Tibial nerve (tissue), 4 donors: ENCODE measurements around the gene PEX11B. TPM values are rescaled to one million over a fixed set of nuclear protein-coding genes. Genes with fewer than 3 reads are reported as not detected.

Experiments used
- DNase-seq, 2 donors: peaks; one replicate each; pipeline ENCODE4 v3.0.0-alpha.2; 2019; ENCODE audit warnings: low spot score in 2 of 2
- H3K27ac ChIP-seq, 4 donors: fragments of 200-600 bp; sonication (generic) in 3 of 4; one replicate each; pipeline ENCODE4 v1.5.1; 2017 to 2019; ENCODE audit warnings: mild to moderate bottlenecking in 1 of 4
- H3K27me3 ChIP-seq, 2 donors: fragments of 200-600 bp; sonication (generic) in 1 of 2; one replicate each; pipeline versions ENCODE4 v1.5.1 to v1.6.0; 2017 to 2019
- H3K36me3 ChIP-seq, 3 donors: fragments of 200-600 bp; sonication (generic); one replicate each; pipeline ENCODE4 v1.5.1; 2018 to 2019
- H3K4me1 ChIP-seq, 4 donors: fragments of 200-600 bp; sonication (generic) in 3 of 4; one replicate each; pipeline ENCODE4 v1.5.1; 2017 to 2019
- H3K4me3 ChIP-seq, 4 donors: fragments of 200-600 bp; sonication (generic) in 3 of 4; one replicate each; pipeline ENCODE4 v1.5.1; 2017 to 2019; ENCODE audit warnings: mild to moderate bottlenecking in 1 of 4, moderate library complexity in 1 of 4
- H3K9me3 ChIP-seq, 4 donors: fragments of 200-600 bp; sonication (generic) in 3 of 4; one replicate each; pipeline ENCODE4 v1.5.1; 2017 to 2019
- EP300 ChIP-seq, 2 donors: sonication (generic); formaldehyde crosslinking; IDR thresholded peaks; one replicate each; pipeline ENCODE4 v1.6.1; 2017; ENCODE audit warnings: antibody characterized with exemption in 2 of 2, mild to moderate bottlenecking in 1 of 2
- POLR2A ChIP-seq, 2 donors: fragments of 450-650 bp; IDR thresholded peaks; one replicate each; pipeline ENCODE4 v1.6.1; 2017; ENCODE audit warnings: antibody characterized with exemption in 2 of 2, mild to moderate bottlenecking in 2 of 2, moderate library complexity in 2 of 2
- WGBS, 2 donors: methylation state at CpG; one replicate each; pipeline ENCODE4 v1.1.5; 2018; 5-methylcytosine and 5-hydroxymethylcytosine counted together
- total RNA-seq, 4 donors: library from RNA; depleted of rRNA; stranded (reverse); fragments of >200 nt; gene quantifications; one replicate each; pipeline ENCODE4 v1.1.0, GENCODE V29; 2016
- TF ChIP-seq, protein P1 (sequence below), 5 experiments: fragments of 200-600 bp in 3 of 5; fragments of 450-650 bp in 2 of 5; sonication (generic) in 3 of 5; IDR thresholded peaks; one replicate each; pipeline ENCODE4 v1.5.1; 2016 to 2019; ENCODE audit warnings: antibody characterized with exemption in 5 of 5, mild to moderate bottlenecking in 3 of 5, moderate library complexity in 2 of 5

PEX11B gene
- total RNA-seq, 4 donors from 2014 or later = 27.9 to 35.2 (median 30.8) TPM

DNA sequence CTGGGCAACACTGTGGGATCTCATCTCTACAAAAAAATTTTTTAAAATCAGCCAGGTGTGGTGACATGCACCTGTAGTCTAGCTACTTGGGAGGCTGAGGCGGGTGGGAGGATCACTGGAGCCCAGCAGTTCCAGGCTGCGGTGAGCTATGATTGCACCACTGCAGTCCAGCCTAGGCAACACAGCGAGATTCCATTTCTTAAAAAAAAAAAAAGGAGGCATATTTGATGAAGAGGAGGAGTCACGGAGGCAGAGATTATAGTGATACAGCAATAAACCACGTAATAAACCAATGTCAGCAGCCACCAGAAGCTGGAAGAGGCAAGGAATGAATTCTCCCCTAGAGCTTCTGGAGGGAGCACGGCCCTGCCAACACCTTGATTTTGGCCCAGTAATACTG is 35.3 kb upstream of the PEX11B start:
- Histone ChIP-seq H3K4me1 (peaks cover 0 to 67% (median 29%) of the 10 kb centered on the region in 4 donors), H3K27ac (no peak overlapping the region), H3K36me3 (peaks cover 0 to under 1% (median 0%) of the 10 kb centered on the region in 3 donors), H3K4me3 (no peak overlapping the region), H3K9me3 (no peaks in the 10 kb centered on the region), H3K27me3 (no peaks in the 10 kb centered on the region)
- TF ChIP-seq EP300 (IDR thresholded peaks at IDR 0.05) (no peak), POLR2A (IDR thresholded peaks at IDR 0.05) (no peak)
- TF ChIP-seq, protein P1, sequence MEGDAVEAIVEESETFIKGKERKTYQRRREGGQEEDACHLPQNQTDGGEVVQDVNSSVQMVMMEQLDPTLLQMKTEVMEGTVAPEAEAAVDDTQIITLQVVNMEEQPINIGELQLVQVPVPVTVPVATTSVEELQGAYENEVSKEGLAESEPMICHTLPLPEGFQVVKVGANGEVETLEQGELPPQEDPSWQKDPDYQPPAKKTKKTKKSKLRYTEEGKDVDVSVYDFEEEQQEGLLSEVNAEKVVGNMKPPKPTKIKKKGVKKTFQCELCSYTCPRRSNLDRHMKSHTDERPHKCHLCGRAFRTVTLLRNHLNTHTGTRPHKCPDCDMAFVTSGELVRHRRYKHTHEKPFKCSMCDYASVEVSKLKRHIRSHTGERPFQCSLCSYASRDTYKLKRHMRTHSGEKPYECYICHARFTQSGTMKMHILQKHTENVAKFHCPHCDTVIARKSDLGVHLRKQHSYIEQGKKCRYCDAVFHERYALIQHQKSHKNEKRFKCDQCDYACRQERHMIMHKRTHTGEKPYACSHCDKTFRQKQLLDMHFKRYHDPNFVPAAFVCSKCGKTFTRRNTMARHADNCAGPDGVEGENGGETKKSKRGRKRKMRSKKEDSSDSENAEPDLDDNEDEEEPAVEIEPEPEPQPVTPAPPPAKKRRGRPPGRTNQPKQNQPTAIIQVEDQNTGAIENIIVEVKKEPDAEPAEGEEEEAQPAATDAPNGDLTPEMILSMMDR (IDR thresholded peaks at IDR 0.05) = no peak
- no peak for DNase-seq
- 70 to 78% methylated on average over 6 of the region's 6 CpGs for WGBS, 2 donors

DNA sequence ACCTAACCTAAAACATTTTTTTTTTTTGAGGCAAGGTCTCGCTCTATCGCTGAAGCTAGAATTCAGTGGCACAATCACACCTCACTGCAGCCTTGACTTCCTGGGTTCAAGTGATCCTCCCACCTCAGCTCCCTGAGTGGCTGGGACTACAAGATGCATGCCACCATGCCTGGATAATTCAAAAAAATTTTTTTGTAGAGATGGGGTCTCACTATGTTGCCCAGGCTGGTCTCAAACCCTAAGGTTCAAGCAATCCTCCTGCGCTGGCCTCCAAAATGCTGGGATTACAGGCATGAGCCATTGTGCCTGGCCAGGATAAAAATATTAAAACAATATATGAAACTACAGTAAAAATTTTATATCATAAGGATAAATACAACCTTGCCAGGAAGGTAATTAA is 34.4 kb upstream of the PEX11B start:
- TF ChIP-seq POLR2A (IDR thresholded peaks at IDR 0.05) (no peak), EP300 (IDR thresholded peaks at IDR 0.05) (no peak)
- TF ChIP-seq, protein P1 (IDR thresholded peaks at IDR 0.05) = no peak

DNA sequence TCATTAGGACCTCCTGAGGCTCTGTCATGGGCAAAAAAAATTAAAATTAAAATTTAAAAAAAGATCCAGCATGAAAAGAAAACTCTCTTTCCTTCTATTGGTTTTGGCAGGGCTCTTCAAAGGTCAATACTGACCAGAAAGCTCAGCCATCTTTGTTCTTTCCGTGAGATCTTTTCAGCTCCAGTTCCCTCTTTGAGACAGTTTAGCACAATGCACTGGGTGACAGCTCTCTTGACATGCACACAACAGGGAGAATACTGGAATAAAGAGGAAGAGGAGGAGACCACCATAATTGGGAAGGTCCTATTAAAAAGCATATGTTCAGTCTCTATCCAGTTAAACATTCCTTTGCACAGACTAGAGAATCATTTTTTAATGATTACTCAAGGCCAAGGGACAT is 33.0 kb upstream of the PEX11B start:
- DNase-seq = no peak
- Histone ChIP-seq H3K4me1 (peaks cover 0 to 57% (median 23%) of the 10 kb centered on the region in 4 donors), H3K27ac (no peak overlapping the region), H3K4me3 (no peak overlapping the region), H3K9me3 (no peaks in the 10 kb centered on the region), H3K27me3 (no peaks in the 10 kb centered on the region), H3K36me3 (peaks cover 0 to 21% (median 6%) of the 10 kb centered on the region in 3 donors)
- TF ChIP-seq, protein P1 (IDR thresholded peaks at IDR 0.05) = no peak
- TF ChIP-seq POLR2A (IDR thresholded peaks at IDR 0.05) (no peak), EP300 (IDR thresholded peaks at IDR 0.05) (no peak)
- WGBS, 2 donors = 31 to 40% methylated on average over 1 of the region's 1 CpG

More for the DNA sequence above, 34.4 kb upstream of the PEX11B start:
- DNase-seq = no peak
- no peak overlapping the region for H3K27ac ChIP-seq
- peaks cover 0 to 8% (median 0%) of the 10 kb centered on the region in 3 donors for H3K36me3 ChIP-seq
- H3K4me1 ChIP-seq = peaks cover 0 to 62% (median 26%) of the 10 kb centered on the region in 4 donors
- no peaks in the 10 kb centered on the region for H3K9me3 ChIP-seq
- no peak overlapping the region for H3K4me3 ChIP-seq
- 94 to 99% methylated on average over 3 of the region's 3 CpGs for WGBS, 2 donors
- H3K27me3 ChIP-seq = no peaks in the 10 kb centered on the region

DNA sequence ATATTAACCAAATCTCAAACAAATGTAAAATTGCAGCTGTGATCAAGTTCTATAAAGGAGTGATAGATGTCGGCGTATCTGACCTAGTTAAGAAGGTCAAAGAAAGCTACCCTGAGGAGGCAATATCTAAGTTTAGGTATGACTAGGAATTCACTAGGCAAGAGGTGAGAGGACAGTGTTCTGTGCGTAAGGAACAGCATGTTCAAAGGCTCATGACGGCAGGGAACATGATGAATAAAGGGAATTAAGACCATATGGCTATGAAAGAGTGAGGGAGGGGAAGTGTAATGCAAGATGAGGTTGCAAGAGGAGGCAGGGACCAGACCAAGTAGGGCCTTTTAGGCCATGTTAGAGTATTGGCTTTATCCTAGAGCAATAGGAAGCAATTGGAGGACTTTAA is 30.7 kb upstream of the PEX11B start:
- TF ChIP-seq EP300 (IDR thresholded peaks at IDR 0.05) (no peak), POLR2A (IDR thresholded peaks at IDR 0.05) (no peak)
- TF ChIP-seq, protein P1 (IDR thresholded peaks at IDR 0.05) = no peak
- WGBS, 2 donors = 90 to 91% methylated on average over 4 of the region's 4 CpGs
- DNase-seq = no peak
- no peaks in the 10 kb centered on the region for H3K27me3 ChIP-seq
- no peak overlapping the region for H3K27ac ChIP-seq
- no peak overlapping the region for H3K4me3 ChIP-seq
- peaks cover 0 to 25% (median 6%) of the 10 kb centered on the region in 3 donors for H3K36me3 ChIP-seq
- no peaks in the 10 kb centered on the region for H3K9me3 ChIP-seq
- peaks cover 0 to 34% (median 4%) of the 10 kb centered on the region in 4 donors for H3K4me1 ChIP-seq

DNA sequence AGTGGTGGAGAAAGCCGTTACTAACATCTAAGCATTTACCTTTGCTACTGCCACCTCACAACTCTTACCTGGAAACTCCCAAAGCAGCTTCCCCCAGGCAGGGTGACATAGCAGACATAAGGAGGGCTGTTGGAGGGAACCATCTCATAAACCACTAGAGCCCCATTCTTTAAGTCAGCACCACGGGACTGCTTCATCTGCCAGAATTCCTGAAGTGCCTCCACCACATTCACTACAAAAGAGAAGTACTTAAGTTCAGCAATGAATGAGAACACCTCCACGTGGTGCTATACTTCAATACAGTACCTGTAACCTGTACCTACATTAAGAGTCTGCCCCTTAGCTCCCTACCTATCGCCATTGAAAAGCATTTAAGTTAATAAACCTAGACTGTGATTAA is 29.0 kb upstream of the PEX11B start:
- no peaks in the 10 kb centered on the region for H3K9me3 ChIP-seq
- TF ChIP-seq EP300 (IDR thresholded peaks at IDR 0.05) = no peak
- peaks cover 0 to 28% (median 9%) of the 10 kb centered on the region in 3 donors for H3K36me3 ChIP-seq
- 68 to 74% methylated on average over 4 of the region's 4 CpGs for WGBS, 2 donors
- no peak for DNase-seq
- no peak overlapping the region for H3K27ac ChIP-seq
- H3K27me3 ChIP-seq = no peaks in the 10 kb centered on the region
- no peak overlapping the region for H3K4me3 ChIP-seq
- peaks cover 0 to 28% (median 0%) of the 10 kb centered on the region in 4 donors for H3K4me1 ChIP-seq
